SK-N-SH treated with all-trans-retinoic acid at 6 μM for 48 hours (cell line): ENCODE measurements around the gene MYL3.

Experiments
- ATAC-seq: fragments of 200-7000 bp; cut with Tn5 transposase; 3 replicates; pipeline ENCODE4 v1.9.1; 2020; ENCODE audit warnings: mild to moderate bottlenecking, moderate library complexity
- BACH2 ChIP-seq: fragments of 250-450 bp; sonication (Bioruptor Pico); IDR thresholded peaks from 2 replicates; pipeline ENCODE4 v1.9.0; 2021; ENCODE audit warnings: mild to moderate bottlenecking, borderline replicate concordance
- CREB5 ChIP-seq: fragments of 250-450 bp; sonication (Bioruptor Pico); IDR thresholded peaks from 2 replicates; pipeline ENCODE4 v1.5.1; 2020; ENCODE audit warnings: low read depth, mild to moderate bottlenecking, moderate library complexity
- CSDC2 ChIP-seq: fragments of 250-450 bp; sonication (Bioruptor Pico); IDR thresholded peaks from 2 replicates; pipeline ENCODE4 v1.5.0; 2020; ENCODE audit warnings: mild to moderate bottlenecking, moderate library complexity
- CSRNP3 ChIP-seq: fragments of 250-450 bp; sonication (Bioruptor Pico); IDR thresholded peaks from 2 replicates; pipeline ENCODE4 v1.5.1; 2021; ENCODE audit warnings: mild to moderate bottlenecking, moderate library complexity
- ESRRG ChIP-seq: fragments of 250-450 bp; sonication (Bioruptor Pico); IDR thresholded peaks from 2 replicates; pipeline ENCODE4 v1.6.1; 2021; ENCODE audit warnings: mild to moderate bottlenecking
- GLIS3 ChIP-seq: fragments of 250-450 bp; sonication (Bioruptor Pico); IDR thresholded peaks from 2 replicates; pipeline ENCODE4 v1.5.0; 2020; ENCODE audit warnings: mild to moderate bottlenecking, moderate library complexity
- ISL1 ChIP-seq: fragments of 250-450 bp; sonication (Bioruptor Pico); IDR thresholded peaks from 2 replicates; pipeline ENCODE4 v2.1.2; 2022; ENCODE audit warnings: mild to moderate bottlenecking, moderate library complexity
- PPARA ChIP-seq: fragments of 250-450 bp; sonication (Bioruptor Pico); IDR thresholded peaks from 2 replicates; pipeline ENCODE4 v1.5.0; 2020; ENCODE audit warnings: mild to moderate bottlenecking, borderline replicate concordance
- RARB ChIP-seq: fragments of 250-450 bp; sonication (Bioruptor Pico); IDR thresholded peaks from 2 replicates; pipeline ENCODE4 v1.8.0; 2021; ENCODE audit warnings: mild to moderate bottlenecking, moderate library complexity
- SNAI2 ChIP-seq: fragments of 250-450 bp; sonication (Bioruptor Pico); IDR thresholded peaks from 2 replicates; pipeline ENCODE4 v1.5.0; 2020; ENCODE audit warnings: mild to moderate bottlenecking, moderate library complexity
- TCF4 ChIP-seq: fragments of 250-450 bp; sonication (Bioruptor Pico); IDR thresholded peaks from 2 replicates; pipeline ENCODE4 v1.8.0; 2021; ENCODE audit warnings: mild to moderate bottlenecking, moderate library complexity, borderline replicate concordance
- TOX ChIP-seq: fragments of 250-450 bp; sonication (Bioruptor Pico); IDR thresholded peaks from 2 replicates; pipeline ENCODE4 v1.8.0; 2021; ENCODE audit warnings: mild to moderate bottlenecking, moderate library complexity, borderline replicate concordance
- TSHZ2 ChIP-seq: fragments of 250-450 bp; sonication (Bioruptor Pico); IDR thresholded peaks from 2 replicates; pipeline ENCODE4 v1.5.0; 2020; ENCODE audit warnings: mild to moderate bottlenecking, moderate library complexity
- ZC3H10 ChIP-seq: fragments of 250-450 bp; sonication (Bioruptor Pico); IDR thresholded peaks from 2 replicates; pipeline ENCODE4 v1.5.1; 2021; ENCODE audit warnings: mild to moderate bottlenecking, moderate library complexity
- ZFP30 ChIP-seq: fragments of 450-650 bp; formaldehyde crosslinking; IDR thresholded peaks from 2 replicates; pipeline ENCODE4 v1.5.0; 2022; ENCODE audit warnings: mild to moderate bottlenecking, moderate library complexity
- ZNF565 ChIP-seq: fragments of 450-650 bp; formaldehyde crosslinking; conservative IDR thresholded peaks from 2 replicates; pipeline ENCODE4 v1.5.0; 2020; ENCODE audit warnings: low read depth, mild to moderate bottlenecking, moderate library complexity
- ZNF70 ChIP-seq: fragments of 450-650 bp; formaldehyde crosslinking; IDR thresholded peaks from 2 replicates; pipeline ENCODE4 v1.5.0; 2020; ENCODE audit warnings: mild to moderate bottlenecking, moderate library complexity
- TF ChIP-seq, protein P1 (sequence below): fragments of 250-450 bp; sonication (Bioruptor Pico); IDR thresholded peaks from 2 replicates; pipeline ENCODE4 v1.8.0; 2021; ENCODE audit warnings: low read depth, mild to moderate bottlenecking, moderate library complexity, borderline replicate concordance

The MYL3 gene

DNA sequence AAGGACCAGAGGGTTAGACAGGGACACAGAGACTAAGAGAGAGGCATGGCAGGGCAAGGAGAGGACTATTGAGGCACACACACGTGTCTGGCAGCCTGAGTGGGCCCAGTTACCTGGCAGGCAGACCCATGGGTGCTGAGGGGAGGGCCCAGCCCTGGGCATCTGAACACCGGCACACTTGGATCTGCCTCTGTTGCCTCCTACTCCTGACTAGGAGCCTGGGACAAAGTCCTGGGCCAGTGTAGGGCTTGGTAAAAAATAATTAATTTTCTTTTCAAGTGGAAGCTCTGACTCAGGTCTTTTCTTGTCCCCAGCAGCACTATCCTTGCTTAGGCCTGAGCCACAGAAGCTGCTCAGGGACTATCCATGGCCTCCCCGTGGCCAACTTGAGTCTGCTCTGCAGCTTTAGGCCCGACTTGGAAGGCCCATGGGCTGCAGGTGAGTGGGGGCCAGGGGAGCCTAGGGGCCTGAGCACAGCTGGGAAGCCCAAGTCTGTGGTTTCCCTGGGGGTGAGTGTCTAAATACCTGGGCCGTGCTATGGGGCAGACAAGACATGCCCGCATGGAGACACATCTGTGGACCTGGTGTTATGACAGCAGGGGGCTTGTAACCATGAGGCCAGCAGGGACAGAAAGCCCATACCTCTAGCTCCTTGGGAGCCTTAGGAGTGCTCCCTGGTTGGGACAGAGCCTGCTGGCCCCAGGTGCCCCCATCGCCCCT is 14.3 kb upstream of the MYL3 start, which contains the start of gene PTH1R (continued):
- TF ChIP-seq CSRNP3 (CRISPR knock-in tag) = no peak
- no peak for TF ChIP-seq SNAI2 (CRISPR knock-in tag)

- TF ChIP-seq RARB (CRISPR knock-in tag) (no peak), ZC3H10 (CRISPR knock-in tag) (no peak), ESRRG (no peak), ZNF565 (no peak), CREB5 (CRISPR knock-in tag) (no peak), CSDC2 (CRISPR knock-in tag) (no peak), TCF4 (CRISPR knock-in tag) (no peak), SNAI2 (CRISPR knock-in tag) (no peak)
- TF ChIP-seq, protein P1, sequence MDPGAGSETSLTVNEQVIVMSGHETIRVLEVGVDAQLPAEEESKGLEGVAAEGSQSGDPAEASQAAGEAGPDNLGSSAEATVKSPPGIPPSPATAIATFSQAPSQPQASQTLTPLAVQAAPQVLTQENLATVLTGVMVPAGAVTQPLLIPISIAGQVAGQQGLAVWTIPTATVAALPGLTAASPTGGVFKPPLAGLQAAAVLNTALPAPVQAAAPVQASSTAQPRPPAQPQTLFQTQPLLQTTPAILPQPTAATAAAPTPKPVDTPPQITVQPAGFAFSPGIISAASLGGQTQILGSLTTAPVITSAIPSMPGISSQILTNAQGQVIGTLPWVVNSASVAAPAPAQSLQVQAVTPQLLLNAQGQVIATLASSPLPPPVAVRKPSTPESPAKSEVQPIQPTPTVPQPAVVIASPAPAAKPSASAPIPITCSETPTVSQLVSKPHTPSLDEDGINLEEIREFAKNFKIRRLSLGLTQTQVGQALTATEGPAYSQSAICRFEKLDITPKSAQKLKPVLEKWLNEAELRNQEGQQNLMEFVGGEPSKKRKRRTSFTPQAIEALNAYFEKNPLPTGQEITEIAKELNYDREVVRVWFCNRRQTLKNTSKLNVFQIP (CRISPR knock-in tag) = no peak
- no peak for ATAC-seq
Observed at GRCh38 chr3:46876313-46877300, 13.4 kb upstream of the MYL3 start.

GRCh38 chr3:46875560-46875959 is 12.3 kb upstream of the MYL3 start:
- ATAC-seq = no peak

DNA sequence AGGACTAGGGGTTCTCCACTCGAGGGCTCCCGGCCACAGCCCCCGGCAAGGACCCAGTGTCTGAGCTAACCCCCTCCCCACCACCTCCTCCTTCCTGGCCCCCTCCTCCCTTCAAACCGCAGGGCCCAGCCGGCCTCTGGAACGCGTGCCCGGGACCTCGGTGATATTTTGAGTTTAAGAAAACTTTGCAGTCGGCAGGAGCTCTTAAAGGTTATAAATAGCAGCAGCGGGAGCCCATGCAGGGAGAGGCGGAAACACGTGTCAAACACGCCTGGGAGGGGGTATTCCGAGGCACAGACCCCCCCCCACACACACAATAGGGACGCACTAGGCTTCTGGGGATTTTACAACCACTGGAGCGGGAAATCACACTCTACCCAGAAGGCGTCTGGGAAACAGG is 11.2 kb upstream of the MYL3 start:
- ATAC-seq = no peak
- TF ChIP-seq ZFP30 (CRISPR knock-in tag) (no peak), ZNF565 (no peak), ZNF70 (no peak), TCF4 (CRISPR knock-in tag) (no peak), ZC3H10 (CRISPR knock-in tag) (no peak), BACH2 (CRISPR knock-in tag) (no peak), RARB (CRISPR knock-in tag) (no peak), TSHZ2 (no peak), ISL1 (CRISPR knock-in tag) (no peak), CSDC2 (CRISPR knock-in tag) (no peak), CREB5 (CRISPR knock-in tag) (no peak)

More at GRCh38 chr3:46875560-46875959, 12.3 kb upstream of the MYL3 start:
- TF ChIP-seq ISL1 (CRISPR knock-in tag) = no peak
- no peak for TF ChIP-seq TCF4 (CRISPR knock-in tag)
- TF ChIP-seq RARB (CRISPR knock-in tag) = no peak
- TF ChIP-seq ESRRG = no peak
- TF ChIP-seq PPARA = no peak
- no peak for TF ChIP-seq CSDC2 (CRISPR knock-in tag)
- TF ChIP-seq, protein P1 (CRISPR knock-in tag) = no peak
- no peak for TF ChIP-seq GLIS3 (CRISPR knock-in tag)
- TF ChIP-seq CREB5 (CRISPR knock-in tag) = no peak
- TF ChIP-seq TOX (CRISPR knock-in tag) = no peak
- TF ChIP-seq ZFP30 (CRISPR knock-in tag) = no peak
